ENCODE data around the gene TMEM184C.

TMEM184C gene

GRCh38 chr4:147674073-147674472 is 56.9 kb downstream of the TMEM184C start:
- no peak for DNase-seq

- DNase-seq: no peak
Observed at GRCh38 chr4:147674496-147674895, 57.3 kb downstream of the TMEM184C start.

GRCh38 chr4:147678106-147678505 is 60.9 kb downstream of the TMEM184C start:
- no peak for DNase-seq

GRCh38 chr4:147678796-147679549 is 61.8 kb downstream of the TMEM184C start:
- DNase-seq: no peak

GRCh38 chr4:147682755-147683154 is 65.6 kb downstream of the TMEM184C start:
- no peak for DNase-seq

DNA sequence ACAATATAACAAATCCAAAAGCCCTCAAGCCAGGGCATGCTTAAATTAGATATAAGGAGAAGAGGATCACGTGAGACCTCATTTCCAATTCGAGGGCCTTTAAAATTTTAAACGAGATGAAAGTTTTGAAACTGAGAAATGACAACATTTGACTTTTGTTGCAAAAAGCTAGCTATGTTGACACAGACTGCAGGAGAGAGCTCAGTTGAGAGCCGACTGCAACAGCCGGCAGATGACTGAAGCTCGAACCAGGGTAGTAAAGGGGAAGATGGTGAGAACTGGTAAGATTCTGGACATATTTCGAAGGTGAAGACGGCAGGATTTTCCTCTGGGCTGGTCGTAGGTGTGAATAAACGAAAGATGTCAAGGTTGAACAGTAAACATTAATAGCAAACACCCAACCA is 66.0 kb downstream of the TMEM184C start:
- DNase-seq: peak; percentile 25

- DNase-seq: peak; percentile 87
Observed at GRCh38 chr4:147683717-147684700, 66.8 kb downstream of the TMEM184C start, which contains the start of gene PRMT9. TSS of gene PRMT9 (minus strand) at chr4:147684163. CDS start at chr4:147683987, 176 bp downstream.

GRCh38 chr4:147689067-147689466 is 71.9 kb downstream of the TMEM184C start:
- DNase-seq: no peak

DNA sequence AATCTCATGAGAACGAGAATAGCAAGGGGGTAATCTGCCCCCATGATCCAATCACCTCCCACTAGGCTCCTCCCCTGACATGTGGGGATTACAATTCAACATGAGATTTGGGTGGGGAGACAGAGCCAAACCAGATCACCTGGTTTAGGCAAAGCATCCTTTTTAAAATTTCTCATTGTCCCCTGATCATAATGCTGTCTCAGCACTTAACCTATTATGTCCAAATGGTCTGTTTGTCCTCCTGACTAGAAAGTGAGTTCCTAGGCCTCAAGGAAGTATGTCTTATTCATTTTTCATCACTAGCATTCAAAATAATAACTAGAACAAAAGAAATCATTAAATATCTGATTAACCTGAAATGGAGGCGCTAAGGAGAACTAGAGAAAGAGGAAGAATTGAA is 74.6 kb downstream of the TMEM184C start:
- no peak for DNase-seq

GRCh38 chr4:147693218-147693617 is 76.0 kb downstream of the TMEM184C start:
- no peak for DNase-seq

DNA sequence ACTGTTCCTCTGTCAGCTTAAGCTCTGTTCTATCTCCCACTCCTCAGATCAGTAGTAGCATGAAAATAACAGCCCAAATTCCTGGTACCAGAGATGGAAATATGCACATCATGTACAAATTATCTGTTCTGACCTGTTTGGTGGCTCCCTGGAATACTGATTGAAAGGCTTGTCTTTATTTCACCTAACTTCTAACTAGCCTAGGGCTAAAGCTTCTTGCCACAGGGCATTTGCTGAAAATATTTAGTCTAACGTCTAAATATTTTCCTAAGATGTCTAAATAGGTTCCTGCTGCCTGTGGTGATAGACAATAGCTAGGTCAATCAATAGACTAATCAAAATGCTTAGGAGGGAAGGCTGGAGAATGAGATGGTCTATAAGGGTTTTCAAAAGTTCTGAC is 79.7 kb downstream of the TMEM184C start:
- no peak for DNase-seq

- no peak for DNase-seq
Observed at GRCh38 chr4:147704846-147705245, 87.6 kb downstream of the TMEM184C start.

DNA sequence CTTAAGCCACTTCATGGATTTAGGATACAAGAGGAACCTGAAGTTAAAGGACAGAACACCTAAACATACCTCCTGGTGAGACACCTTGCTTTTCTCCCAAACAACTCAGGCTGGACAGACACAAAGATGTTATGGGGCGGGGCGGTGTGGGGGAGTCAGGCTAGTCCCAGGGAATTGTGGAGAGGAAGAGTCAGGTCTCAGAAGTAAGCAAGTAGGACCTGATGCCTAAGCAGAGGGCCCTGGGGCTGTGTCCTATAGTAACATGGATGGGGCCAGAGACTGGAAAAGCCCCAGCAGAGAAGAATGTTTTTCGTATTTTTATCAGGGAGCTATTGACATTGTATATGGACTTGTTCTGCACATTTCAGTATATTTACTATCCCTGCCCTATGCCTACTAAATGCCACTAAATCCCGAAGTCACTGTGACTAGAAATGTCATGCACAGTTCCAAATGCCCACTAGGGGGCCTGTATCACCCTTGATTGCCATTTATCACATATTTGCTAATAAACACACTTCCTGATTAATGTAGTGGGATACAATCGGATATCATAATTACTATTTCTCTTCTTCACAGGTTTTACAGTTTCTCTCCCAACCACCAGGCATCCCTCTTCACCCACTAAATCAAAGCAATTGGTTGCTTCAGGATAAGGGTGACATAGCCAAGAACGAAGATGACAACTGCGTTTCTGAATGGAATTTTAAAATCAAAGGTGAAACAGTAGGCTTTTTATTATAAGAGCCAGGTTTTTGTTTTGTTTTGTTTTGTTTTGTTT is 90.9 kb downstream of the TMEM184C start:
- peak; percentile 50 for DNase-seq

GRCh38 chr4:147709999-147710398 is 92.8 kb downstream of the TMEM184C start:
- peak; percentile 78 for DNase-seq

DNA sequence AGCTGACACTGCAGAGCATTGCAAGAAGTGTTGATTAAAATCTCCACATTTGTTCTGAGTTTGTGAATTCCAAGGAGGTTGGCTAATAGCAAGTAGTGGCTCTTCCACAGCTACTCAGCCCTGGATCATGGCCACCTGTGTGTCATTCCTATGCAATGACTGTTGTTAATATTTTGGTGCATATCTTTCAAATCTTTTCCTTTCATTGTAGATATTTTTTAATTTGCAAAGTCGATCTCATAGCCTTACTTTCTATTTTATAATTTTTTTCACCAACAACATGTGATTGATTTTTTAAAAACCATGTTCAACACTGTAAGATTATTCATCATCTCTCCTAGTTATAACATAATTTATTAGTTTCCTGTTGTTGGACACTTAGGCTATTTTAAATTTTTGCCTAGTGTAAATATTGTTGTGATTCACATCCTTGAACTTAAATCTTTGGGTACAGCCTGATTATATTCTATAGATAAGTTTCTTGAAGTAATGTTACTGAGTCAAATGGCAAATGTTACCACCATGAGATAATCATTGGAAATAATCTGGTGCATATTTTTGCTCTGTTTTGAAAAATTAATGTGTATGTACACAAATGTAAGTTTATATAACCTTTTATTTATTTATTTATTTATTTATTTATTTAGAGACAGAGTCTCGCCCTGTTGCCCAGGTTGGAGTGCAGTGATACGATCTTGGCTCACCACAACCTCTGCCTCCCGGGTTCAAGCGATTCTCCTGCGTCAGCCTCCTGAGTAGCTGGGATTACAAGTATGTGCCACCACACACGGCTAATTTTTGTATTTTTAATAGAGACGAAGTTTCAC is 97.6 kb downstream of the TMEM184C start:
- DNase-seq: peak; percentile 89

DNA sequence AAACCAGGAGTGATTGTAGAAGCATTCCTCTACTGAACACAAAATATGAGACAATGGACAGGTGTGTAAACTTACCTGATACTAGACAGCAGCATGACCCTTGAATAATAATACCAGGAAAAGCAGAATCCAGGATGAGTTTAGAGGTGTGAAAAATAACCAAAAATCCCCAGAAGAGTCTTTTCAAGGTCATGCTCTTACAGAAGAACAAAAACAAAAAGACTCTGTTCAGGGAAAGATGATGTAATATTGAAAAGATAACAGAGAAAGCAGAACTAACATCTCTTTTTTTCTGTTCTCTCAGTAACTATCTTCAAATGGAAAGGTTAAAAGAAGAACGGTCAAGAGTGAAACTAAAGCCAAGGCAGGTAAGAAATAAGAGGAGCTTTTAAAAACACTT is 100.7 kb downstream of the TMEM184C start:
- no peak for DNase-seq
